HEK293 (cell line): Measurements from ENCODE around the gene SH3YL1.

Experiments
- CTCF ChIA-PET: fragments of 350-600 bp; formaldehyde crosslinking; extraction: SDS; loops from one replicate; lab custom pipeline; 2021; ENCODE audit warnings: antibody characterized with exemption; lab: Yijun Ruan, JAX
- POLR2A ChIA-PET: fragments of 300-600 bp; formaldehyde crosslinking; extraction: SDS; loops from one replicate; lab custom pipeline; 2020; ENCODE audit warnings: antibody characterized with exemption, inconsistent platforms; lab: Yijun Ruan, JAX
- H3K27ac ChIP-seq: fragments of 200-500 bp; sonication (Bioruptor generic); 2 replicates; pipeline ENCODE4 v1.5.1; 2014; ENCODE audit warnings: low read depth, low read length, control low read depth, inconsistent platforms; ENCODE audit errors: extremely low read depth
- H3K36me3 ChIP-seq, 2 experiments: fragments of 200-500 bp in 1 of 2; sonication (Bioruptor generic) in 1 of 2; 1 replicate in 1 of 2; 2 replicates in 1 of 2; pipeline ENCODE4 v1.5.1; 2014 to 2017; ENCODE audit warnings: inconsistent platforms in 2 of 2, low read length in 2 of 2; ENCODE audit not compliant: control insufficient read depth in 2 of 2, insufficient read depth in 1 of 2
- H3K4me1 ChIP-seq: fragments of 200-500 bp; sonication (Bioruptor generic); 2 replicates; pipeline ENCODE4 v1.5.1; 2014; ENCODE audit warnings: mild to moderate bottlenecking, low read length, inconsistent platforms; ENCODE audit not compliant: control insufficient read depth, insufficient read depth
- H3K4me3 ChIP-seq: 2 replicates; pipeline ENCODE4 v1.5.1; 2011; ENCODE audit warnings: low read depth, mild to moderate bottlenecking, control low read depth, low read length, moderate library complexity
- H3K9me3 ChIP-seq: fragments of 200-500 bp; sonication (Bioruptor generic); 2 replicates; pipeline ENCODE4 v1.5.1; 2014; ENCODE audit warnings: low read depth, low read length, inconsistent platforms; ENCODE audit not compliant: control insufficient read depth, insufficient read depth
- HOXC10 ChIP-seq: sonication (generic); formaldehyde crosslinking; IDR thresholded peaks from 2 replicates; pipeline ENCODE4 v1.8.1; 2023; ENCODE audit warnings: mild to moderate bottlenecking, missing genetic modification reagents
- IKZF3 ChIP-seq: fragments of 450-650 bp; IDR thresholded peaks from 2 replicates; pipeline ENCODE4 v1.5.0; 2018; ENCODE audit warnings: missing biosample characterization, mild to moderate bottlenecking, missing genetic modification characterization, moderate library complexity
- OSR2 ChIP-seq: fragments of 450-650 bp; formaldehyde crosslinking; IDR thresholded peaks from 2 replicates; pipeline ENCODE4 v1.5.1; 2016; ENCODE audit warnings: missing biosample characterization, missing genetic modification characterization
- TCF7L2 ChIP-seq: IDR thresholded peaks from 2 replicates; pipeline ENCODE4 v1.6.1; 2011; ENCODE audit warnings: low read depth, mild to moderate bottlenecking, inconsistent platforms, low read length, moderate library complexity, borderline replicate concordance
- WT1 ChIP-seq: fragments of 450-650 bp; formaldehyde crosslinking; IDR thresholded peaks from 2 replicates; pipeline ENCODE4 v1.5.1; 2016; ENCODE audit warnings: missing biosample characterization, missing genetic modification characterization
- ZBTB44 ChIP-seq: fragments of 450-650 bp; IDR thresholded peaks from 2 replicates; pipeline ENCODE4 v1.5.1; 2018; ENCODE audit warnings: missing biosample characterization, mild to moderate bottlenecking, missing genetic modification characterization
- ZEB2 ChIP-seq: fragments of 450-650 bp; formaldehyde crosslinking; IDR thresholded peaks from 2 replicates; pipeline ENCODE4 v1.5.1; 2016; ENCODE audit warnings: missing biosample characterization, missing genetic modification characterization
- ZNF121 ChIP-seq: fragments of 450-650 bp; formaldehyde crosslinking; IDR thresholded peaks from 2 replicates; pipeline ENCODE4 v1.5.1; 2016; ENCODE audit warnings: missing biosample characterization, missing genetic modification characterization
- ZNF155 ChIP-seq: fragments of 450-650 bp; formaldehyde crosslinking; IDR thresholded peaks from 2 replicates; pipeline ENCODE4 v1.5.1; 2016; ENCODE audit warnings: missing biosample characterization, missing genetic modification characterization
- ZNF202 ChIP-seq: fragments of 450-650 bp; formaldehyde crosslinking; IDR thresholded peaks from 2 replicates; pipeline ENCODE4 v1.5.1; 2016; ENCODE audit warnings: missing biosample characterization, missing genetic modification characterization, borderline replicate concordance
- ZNF239 ChIP-seq: fragments of 450-650 bp; formaldehyde crosslinking; IDR thresholded peaks from 2 replicates; pipeline ENCODE4 v1.5.1; 2016; ENCODE audit warnings: missing biosample characterization, missing genetic modification characterization
- ZNF37A ChIP-seq: fragments of 450-650 bp; IDR thresholded peaks from 2 replicates; pipeline ENCODE4 v1.5.1; 2018; ENCODE audit warnings: missing biosample characterization, missing genetic modification characterization
- ZNF48 ChIP-seq: fragments of 450-650 bp; formaldehyde crosslinking; IDR thresholded peaks from 2 replicates; pipeline ENCODE4 v1.5.1; 2016; ENCODE audit warnings: missing biosample characterization, missing genetic modification characterization
- ZNF549 ChIP-seq: fragments of 450-650 bp; IDR thresholded peaks from 2 replicates; pipeline ENCODE4 v1.5.1; 2018; ENCODE audit warnings: missing biosample characterization, missing genetic modification characterization, mild to moderate bottlenecking, inconsistent platforms, moderate library complexity
- ZNF626 ChIP-seq: fragments of 450-650 bp; sonication (Bioruptor Pico); formaldehyde crosslinking; IDR thresholded peaks from 2 replicates; pipeline ENCODE4 v1.5.1; 2018; ENCODE audit warnings: missing biosample characterization, missing genetic modification characterization, inconsistent platforms
- ZNF843 ChIP-seq: fragments of 450-650 bp; formaldehyde crosslinking; IDR thresholded peaks from 2 replicates; pipeline ENCODE4 v1.5.1; 2016; ENCODE audit warnings: missing biosample characterization, missing genetic modification characterization
- TF ChIP-seq, protein P1 (sequence below): fragments of 450-650 bp; formaldehyde crosslinking; IDR thresholded peaks from 2 replicates; pipeline ENCODE4 v1.5.1; 2017; ENCODE audit warnings: missing biosample characterization, mild to moderate bottlenecking, missing genetic modification characterization, moderate library complexity
- TF ChIP-seq, protein P2 (sequence below): fragments of 450-650 bp; formaldehyde crosslinking; IDR thresholded peaks from 2 replicates; pipeline ENCODE4 v1.5.1; 2016; ENCODE audit warnings: missing biosample characterization, missing genetic modification characterization
- TF ChIP-seq, protein P3 (sequence below): sonication (generic); formaldehyde crosslinking; IDR thresholded peaks from 2 replicates; pipeline ENCODE4 v1.8.1; 2022; ENCODE audit warnings: mild to moderate bottlenecking, moderate library complexity, missing genetic modification reagents

Gene SH3YL1

GRCh38 chr2:238869-239268 lies 25.0 kb downstream of the SH3YL1 start:
- TF ChIP-seq ZEB2, result no peak
- TF ChIP-seq WT1 (tag by site-specific recombination), result no peak
- no peak for TF ChIP-seq ZNF48 (tag by site-specific recombination)
- TF ChIP-seq, protein P1, sequence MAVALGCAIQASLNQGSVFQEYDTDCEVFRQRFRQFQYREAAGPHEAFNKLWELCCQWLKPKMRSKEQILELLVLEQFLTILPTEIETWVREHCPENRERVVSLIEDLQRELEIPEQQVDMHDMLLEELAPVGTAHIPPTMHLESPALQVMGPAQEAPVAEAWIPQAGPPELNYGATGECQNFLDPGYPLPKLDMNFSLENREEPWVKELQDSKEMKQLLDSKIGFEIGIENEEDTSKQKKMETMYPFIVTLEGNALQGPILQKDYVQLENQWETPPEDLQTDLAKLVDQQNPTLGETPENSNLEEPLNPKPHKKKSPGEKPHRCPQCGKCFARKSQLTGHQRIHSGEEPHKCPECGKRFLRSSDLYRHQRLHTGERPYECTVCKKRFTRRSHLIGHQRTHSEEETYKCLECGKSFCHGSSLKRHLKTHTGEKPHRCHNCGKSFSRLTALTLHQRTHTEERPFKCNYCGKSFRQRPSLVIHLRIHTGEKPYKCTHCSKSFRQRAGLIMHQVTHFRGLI (tag by site-specific recombination), result no peak
- TF ChIP-seq OSR2 (tag by site-specific recombination), result no peak
- TF ChIP-seq ZNF239 (tag by site-specific recombination), result no peak
- H3K36me3 ChIP-seq, result peaks cover 0 to 7% of the 10 kb centered on the region in 2 experiments; a peak in 1 of 3 replicates
- H3K27ac ChIP-seq, result no peak overlapping the region
- ChIA-PET CTCF (interaction anchor here (0.7 kb wide), 1 partner anchor 432 kb away, joined by 4 read pairs; no protein-coding TSS in a partner anchor), POLR2A (interaction anchor here (1.0 kb wide), 1 partner anchor 44 kb away, joined by 4 read pairs; no protein-coding TSS in a partner anchor)
- H3K4me3 ChIP-seq, result no peak overlapping the region
- H3K9me3 ChIP-seq, result no peaks in the 10 kb centered on the region
- H3K4me1 ChIP-seq, result no peaks in the 10 kb centered on the region

DNA sequence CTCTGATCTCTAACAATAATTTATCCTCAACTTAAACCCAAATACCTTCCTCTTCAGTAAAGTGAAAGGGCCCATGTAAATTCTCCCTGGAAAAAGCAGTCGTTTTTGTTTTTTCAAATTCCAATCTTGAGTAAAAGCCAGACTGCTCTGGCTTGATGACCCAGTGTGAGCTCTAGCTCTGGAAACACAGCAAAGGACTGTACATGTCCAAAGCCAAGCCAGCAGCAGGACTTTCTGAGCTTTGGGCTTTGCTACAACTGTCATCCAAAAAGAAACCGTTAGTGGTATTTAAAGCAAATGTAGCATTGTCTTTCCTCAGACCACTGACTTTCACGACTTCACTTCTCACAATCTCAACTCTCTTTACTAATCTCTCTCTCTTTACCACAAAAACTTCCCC lies 25.4 kb downstream of the SH3YL1 start:
- ChIA-PET POLR2A (interaction anchor here (1.0 kb wide), 1 partner anchor 45 kb away, joined by 4 read pairs; no protein-coding TSS in a partner anchor), CTCF (interaction anchor here (0.7 to 2.1 kb wide), 2 partner anchors 8 to 432 kb away, joined by 4 to 19 read pairs; no protein-coding TSS in a partner anchor)
- no peak for TF ChIP-seq IKZF3
- TF ChIP-seq, all 188 proteins: peak for 0

DNA sequence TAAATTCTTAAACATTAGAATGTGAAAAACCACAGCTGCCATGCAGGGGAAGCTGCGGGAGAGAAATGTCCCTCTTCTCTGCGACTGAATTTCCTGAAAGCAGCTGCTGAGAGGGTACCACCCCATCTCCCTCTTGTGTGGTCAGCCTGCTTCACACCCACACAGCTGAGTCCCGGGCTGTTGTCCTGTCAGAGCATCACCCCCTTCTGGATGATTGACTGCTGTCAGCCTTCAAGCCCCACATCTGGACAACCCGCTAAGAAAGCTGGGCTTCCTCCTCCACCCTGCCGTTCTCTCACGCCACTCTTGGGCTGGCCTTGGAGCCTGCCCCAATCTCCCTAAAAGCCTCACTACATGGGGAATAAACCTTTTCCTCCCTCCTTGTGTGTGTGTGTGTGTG lies 26.0 kb downstream of the SH3YL1 start:
- H3K9me3 ChIP-seq, result no peaks in the 10 kb centered on the region
- H3K4me1 ChIP-seq, result no peaks in the 10 kb centered on the region
- H3K27ac ChIP-seq, result no peak overlapping the region
- H3K4me3 ChIP-seq, result no peak overlapping the region
- TF ChIP-seq, protein P2, sequence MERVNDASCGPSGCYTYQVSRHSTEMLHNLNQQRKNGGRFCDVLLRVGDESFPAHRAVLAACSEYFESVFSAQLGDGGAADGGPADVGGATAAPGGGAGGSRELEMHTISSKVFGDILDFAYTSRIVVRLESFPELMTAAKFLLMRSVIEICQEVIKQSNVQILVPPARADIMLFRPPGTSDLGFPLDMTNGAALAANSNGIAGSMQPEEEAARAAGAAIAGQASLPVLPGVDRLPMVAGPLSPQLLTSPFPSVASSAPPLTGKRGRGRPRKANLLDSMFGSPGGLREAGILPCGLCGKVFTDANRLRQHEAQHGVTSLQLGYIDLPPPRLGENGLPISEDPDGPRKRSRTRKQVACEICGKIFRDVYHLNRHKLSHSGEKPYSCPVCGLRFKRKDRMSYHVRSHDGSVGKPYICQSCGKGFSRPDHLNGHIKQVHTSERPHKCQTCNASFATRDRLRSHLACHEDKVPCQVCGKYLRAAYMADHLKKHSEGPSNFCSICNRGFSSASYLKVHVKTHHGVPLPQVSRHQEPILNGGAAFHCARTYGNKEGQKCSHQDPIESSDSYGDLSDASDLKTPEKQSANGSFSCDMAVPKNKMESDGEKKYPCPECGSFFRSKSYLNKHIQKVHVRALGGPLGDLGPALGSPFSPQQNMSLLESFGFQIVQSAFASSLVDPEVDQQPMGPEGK (tag by site-specific recombination), result no peak
- TF ChIP-seq, protein P3, sequence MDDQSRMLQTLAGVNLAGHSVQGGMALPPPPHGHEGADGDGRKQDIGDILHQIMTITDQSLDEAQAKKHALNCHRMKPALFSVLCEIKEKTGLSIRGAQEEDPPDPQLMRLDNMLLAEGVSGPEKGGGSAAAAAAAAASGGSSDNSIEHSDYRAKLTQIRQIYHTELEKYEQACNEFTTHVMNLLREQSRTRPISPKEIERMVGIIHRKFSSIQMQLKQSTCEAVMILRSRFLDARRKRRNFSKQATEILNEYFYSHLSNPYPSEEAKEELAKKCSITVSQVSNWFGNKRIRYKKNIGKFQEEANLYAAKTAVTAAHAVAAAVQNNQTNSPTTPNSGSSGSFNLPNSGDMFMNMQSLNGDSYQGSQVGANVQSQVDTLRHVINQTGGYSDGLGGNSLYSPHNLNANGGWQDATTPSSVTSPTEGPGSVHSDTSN (CRISPR knock-in tag), result no peak
- no peak for TF ChIP-seq HOXC10 (CRISPR knock-in tag)
- no peak for TF ChIP-seq ZBTB44 (tag by site-specific recombination)
- TF ChIP-seq ZNF626 (tag by site-specific recombination), result no peak
- TF ChIP-seq ZNF155, result no peak
- TF ChIP-seq ZNF202 (tag by site-specific recombination), result no peak
- TF ChIP-seq ZNF121 (tag by site-specific recombination), result no peak
- TF ChIP-seq ZNF549 (tag by site-specific recombination), result no peak
- TF ChIP-seq ZNF37A, result no peak
- no peak for TF ChIP-seq ZNF843 (tag by site-specific recombination)
- TF ChIP-seq TCF7L2, result no peak
- TF ChIP-seq, all 188 proteins: peak for 0
- CTCF ChIA-PET, result interaction anchor here (2.1 kb wide), 1 partner anchor 9 kb away, joined by 19 read pairs; no protein-coding TSS in a partner anchor
- POLR2A ChIA-PET, result no interaction called here
- no peaks in the 10 kb centered on the region for H3K36me3 ChIP-seq

More for the DNA sequence above, 25.4 kb downstream of the SH3YL1 start:
- H3K4me1 ChIP-seq, result no peaks in the 10 kb centered on the region
- H3K4me3 ChIP-seq, result no peak overlapping the region
- H3K36me3 ChIP-seq, result peaks cover 0 to 3% of the 10 kb centered on the region in 2 experiments; a peak in 1 of 3 replicates
- no peak overlapping the region for H3K27ac ChIP-seq
- H3K9me3 ChIP-seq, result no peaks in the 10 kb centered on the region
